ENCODE results near the gene UNC13A.

- no peak for TF ChIP-seq CTCF (IDR thresholded peaks at IDR 0.05)
- no peak for TF ChIP-seq PRDM15 (CRISPR knock-in tag; IDR thresholded peaks at IDR 0.05)
- TF ChIP-seq ATF1 (CRISPR knock-in tag; IDR thresholded peaks at IDR 0.05): no peak
These were observed 107.5 kb downstream of the UNC13A start for GRCh38 chr19:17580470-17581144.

Data from WTC11 (cell line).